K562 (cell line): ENCODE measurements around the gene ZDHHC3. TPM values are rescaled to one million over a fixed set of nuclear protein-coding genes. Genes with fewer than 3 reads are reported as not detected.
A peak's percentile ranks its signal among the peaks of the same experiment; 100 is the strongest.

Source experiments
- ATAC-seq: fragments of 200-7000 bp; cut with Tn5 transposase; 3 replicates; pipeline ENCODE4 v1.9.1; 2020; ENCODE audit warnings: moderate library complexity
- BruUV-seq: library from RNA; stranded (reverse); fragments of 400-500 nt; replicated peaks from 2 replicates; lab custom pipeline; 2021; lab: Mats Ljungman, UMichigan
- CTCF ChIA-PET: fragments of 300-600 bp; formaldehyde crosslinking; extraction: SDS; loops from one replicate; lab custom pipeline; 2021; ENCODE audit warnings: low intra/inter-chr PET ratio; lab: Yijun Ruan, JAX
- POLR2A ChIA-PET: fragments of 300-600, 350-650 bp; sonication (Branson Sonifier 250); formaldehyde crosslinking; extraction: SDS; loops from one replicate; lab custom pipeline; 2021; ENCODE audit warnings: antibody characterized with exemption, inconsistent platforms; lab: Yijun Ruan, JAX
- DNase-seq, 4 experiments: peaks; one replicate each; pipeline versions ENCODE4 v3.0.0 to v3.0.0-alpha.2; 2011 to 2018; ENCODE audit warnings: low spot score in 3 of 4, mixed read lengths in 3 of 4; ENCODE audit errors: extremely low read depth in 1 of 4
- FAIRE-seq: peaks from 2 replicates; lab custom pipeline; 2011; peaks lifted over from hg19 to GRCh38; lab: Jason Lieb, UNC
- H2AFZ ChIP-seq: 2 replicates; pipeline ENCODE4 v1.6.0; 2011; ENCODE audit warnings: low read depth, low read length, control low read depth, inconsistent platforms
- H3K27ac ChIP-seq: fragments of 200-600 bp; 3 replicates; pipeline ENCODE4 v1.8.0; 2011; ENCODE audit warnings: low read depth, mild to moderate bottlenecking, control low read depth, inconsistent platforms, low read length, moderate library complexity, mixed read lengths; ENCODE audit errors: extremely low read depth
- H3K27me3 ChIP-seq, 2 experiments: fragments of 300-600 bp in 1 of 2; 2 replicates in 1 of 2; 3 replicates in 1 of 2; pipeline versions ENCODE4 v1.6.0 to v1.8.0; 2011; ENCODE audit warnings: inconsistent platforms in 2 of 2, low read length in 2 of 2, mild to moderate bottlenecking in 1 of 2, mixed read lengths in 1 of 2, moderate library complexity in 1 of 2; ENCODE audit not compliant: control insufficient read depth in 2 of 2, insufficient read depth in 2 of 2
- H3K36me3 ChIP-seq: fragments of 300-600 bp; 3 replicates; pipeline ENCODE4 v1.8.0; 2011; ENCODE audit warnings: mild to moderate bottlenecking, low read length, inconsistent platforms; ENCODE audit not compliant: control insufficient read depth, insufficient read depth
- H3K4me1 ChIP-seq, 2 experiments: fragments of 200-600 bp in 1 of 2; replicated peaks in 1 of 2; 2 replicates in 1 of 2; 3 replicates in 1 of 2; pipeline versions ENCODE4 v1.5.1 to v1.8.0; 2011; ENCODE audit warnings: inconsistent platforms in 2 of 2, low read length in 2 of 2, mild to moderate bottlenecking in 1 of 2, mixed read lengths in 1 of 2, moderate library complexity in 1 of 2; ENCODE audit not compliant: control insufficient read depth in 2 of 2, insufficient read depth in 2 of 2
- H3K4me2 ChIP-seq: 2 replicates; pipeline ENCODE4 v1.6.1; 2011; ENCODE audit warnings: low read length, control low read depth, inconsistent platforms, mixed read lengths; ENCODE audit not compliant: insufficient read depth
- H3K4me3 ChIP-seq: fragments of 200-600 bp; sonication (generic), shearing (Covaris generic); 2 replicates; pipeline ENCODE4 v1.5.1; 2016; ENCODE audit warnings: control low read depth, inconsistent platforms
- H3K79me2 ChIP-seq: fragments of 200-600 bp; 3 replicates; pipeline ENCODE4 v1.8.0; 2011; ENCODE audit warnings: low read length, inconsistent platforms; ENCODE audit not compliant: control insufficient read depth, insufficient read depth
- H3K9ac ChIP-seq, 2 experiments: 2 replicates each; pipeline versions ENCODE4 v1.6.0 to v1.6.1; 2011; ENCODE audit warnings: low read depth in 2 of 2, low read length in 2 of 2, control low read depth in 1 of 2, inconsistent platforms in 1 of 2, mild to moderate bottlenecking in 1 of 2, mixed read lengths in 1 of 2; ENCODE audit not compliant: insufficient read depth in 1 of 2
- H3K9me1 ChIP-seq: one replicate; pipeline ENCODE4 v1.6.0; 2011; ENCODE audit warnings: inconsistent platforms, mild to moderate bottlenecking, low read length, moderate library complexity; ENCODE audit not compliant: control insufficient read depth, insufficient read depth
- H3K9me3 ChIP-seq: replicated peaks from 2 replicates; pipeline ENCODE4 v1.5.1; 2011; ENCODE audit warnings: low read depth, low read length, inconsistent platforms; ENCODE audit not compliant: control insufficient read depth, insufficient read depth
- H4K20me1 ChIP-seq: replicated peaks from 2 replicates; pipeline ENCODE4 v1.6.1; 2011; ENCODE audit warnings: low read length, inconsistent platforms, mixed read lengths; ENCODE audit not compliant: control insufficient read depth, insufficient read depth
- ATF7 ChIP-seq: fragments of 450-650 bp; IDR thresholded peaks from 2 replicates; pipeline ENCODE4 v1.7.1; 2014; ENCODE audit warnings: mild to moderate bottlenecking, moderate library complexity
- CBFA2T3 ChIP-seq: fragments of 450-650 bp; IDR thresholded peaks from 2 replicates; pipeline ENCODE4 v1.6.1; 2017
- CBX5 ChIP-seq: IDR thresholded peaks from 2 replicates; pipeline ENCODE4 v1.6.1; 2014; ENCODE audit warnings: low read depth, borderline replicate concordance
- EP300 ChIP-seq: IDR thresholded peaks from 2 replicates; pipeline ENCODE4 v1.6.1; 2012; ENCODE audit warnings: low read length, improper control_type of control experiment
- FUS ChIP-seq: fragments of 200-400 bp; formaldehyde crosslinking; optimal IDR thresholded peaks from 2 replicates; pipeline ENCODE3; 2017; ENCODE audit warnings: low read depth, low read length
- HDAC3 ChIP-seq: fragments of 450-650 bp; IDR thresholded peaks from 2 replicates; pipeline ENCODE4 v1.6.1; 2018; ENCODE audit warnings: borderline replicate concordance, mild to moderate bottlenecking, moderate library complexity; ENCODE audit not compliant: partially characterized antibody
- NCOR1 ChIP-seq: fragments of 450-650 bp; IDR thresholded peaks from 2 replicates; pipeline ENCODE4 v1.6.1; 2016; ENCODE audit warnings: mild to moderate bottlenecking, moderate library complexity
- RFX1 ChIP-seq: fragments of 450-650 bp; IDR thresholded peaks from 2 replicates; pipeline ENCODE4 v1.6.1; 2016; ENCODE audit warnings: mild to moderate bottlenecking, moderate library complexity
- SP1 ChIP-seq: sonication (generic); formaldehyde crosslinking; IDR thresholded peaks from 2 replicates; pipeline ENCODE4 v1.8.1; 2022; ENCODE audit warnings: mild to moderate bottlenecking, missing genetic modification reagents
- SUPT5H ChIP-seq: fragments of 450-650 bp; IDR thresholded peaks from 2 replicates; pipeline ENCODE4 v1.6.1; 2016
- ZEB2 ChIP-seq: fragments of 450-650 bp; IDR thresholded peaks from 2 replicates; pipeline ENCODE4 v1.6.1; 2016
- ZFP1 ChIP-seq: fragments of 450-650 bp; formaldehyde crosslinking; IDR thresholded peaks from 2 replicates; pipeline ENCODE4 v1.4.0; 2020; ENCODE audit warnings: mild to moderate bottlenecking, mixed read lengths
- ZNF175 ChIP-seq: fragments of 200-800 bp; sonication (Bioruptor generic); IDR thresholded peaks from 2 replicates; pipeline ENCODE4 v1.6.1; 2016; ENCODE audit warnings: low read depth, mild to moderate bottlenecking, missing genetic modification characterization, missing compliant biosample characterization
- ZNF561 ChIP-seq: fragments of 450-650 bp; formaldehyde crosslinking; conservative IDR thresholded peaks from 2 replicates; pipeline ENCODE4 v1.4.0; 2020; ENCODE audit warnings: mild to moderate bottlenecking, moderate library complexity
- ZNF699 ChIP-seq: fragments of 250-450 bp; sonication (Bioruptor Pico); IDR thresholded peaks from 2 replicates; pipeline ENCODE4 v1.8.0; 2021; ENCODE audit warnings: mild to moderate bottlenecking, moderate library complexity; ENCODE audit not compliant: insufficient replicate concordance
- WGBS: fragments of 100-300 bp; shearing (Covaris generic); methylation state at CpG from one replicate; pipeline ENCODE4 v1.1.6; 2016; ENCODE audit warnings: low coverage, mixed read lengths; ENCODE audit not compliant: insufficient coverage; ENCODE audit errors: missing lambda C conversion rate; 5-methylcytosine and 5-hydroxymethylcytosine counted together
- in situ Hi-C: fragments of 300-500 bp; cut with MboI; formaldehyde crosslinking; loops from 4 replicates; pipeline ENCODE4 v1.15.0; 2018; ENCODE audit warnings: inconsistent platforms, mixed read lengths
- intact Hi-C: fragments of 100-400 bp; cut with micrococcal nuclease; formaldehyde crosslinking; loops from 2 replicates; pipeline ENCODE4 v1.14.2; 2022
- polyA plus RNA-seq, 8 experiments: library from polyadenylated mRNA; depleted of rRNA in 4 of 8; stranded (reverse) in 5 of 8; unstranded in 3 of 8; fragments of >200 nt; fragmentation: Nextera tagmentation in 2 of 8; fragmentation: Illumina TruSeq in 1 of 8; extraction: Ambion mirVana in 2 of 8; extraction: Trizol in 1 of 8; gene quantifications; 2 replicates each; pipeline versions ENCODE4 v1.2.1 to v1.2.3, GENCODE V29; 2011 to 2014; ENCODE audit warnings: inconsistent platforms in 1 of 8, missing spikeins in 1 of 8
- total RNA-seq, 7 experiments: library from RNA; depleted of rRNA in 6 of 7; stranded (reverse); fragments of >200 nt in 6 of 7; fragmentation: Illumina TruSeq in 2 of 7; extraction: Trizol in 2 of 7; gene quantifications; 2 replicates each; pipeline versions ENCODE4 v1.2.1 to v1.2.3, GENCODE V29; 2011 to 2021; ENCODE audit warnings: low replicate concordance in 1 of 7
- TF ChIP-seq, protein P1 (sequence below): fragments of 150-350 bp; conservative IDR thresholded peaks from 2 replicates; pipeline ENCODE4 v1.6.1; 2014; ENCODE audit warnings: low read length
- TF ChIP-seq, protein P2 (sequence below): sonication (generic); formaldehyde crosslinking; IDR thresholded peaks from 2 replicates; pipeline ENCODE4 v1.8.0; 2022; ENCODE audit warnings: mild to moderate bottlenecking, missing genetic modification reagents, borderline replicate concordance
- TF ChIP-seq, protein P3 (sequence below): IDR thresholded peaks from 2 replicates; pipeline ENCODE4 v1.6.1; 2014; ENCODE audit warnings: antibody characterized with exemption
- TF ChIP-seq, protein P4 (sequence below): fragments of 250-450 bp; sonication (Bioruptor Pico); IDR thresholded peaks from 2 replicates; pipeline ENCODE4 v1.8.0; 2022; ENCODE audit warnings: moderate library complexity, mild to moderate bottlenecking, inconsistent platforms

ZDHHC3 gene
- total and polyA plus RNA-seq, 9 of the 15 experiments (the other 6 are each of a cell fraction or from before 2014, with no cell fraction given), result 10.3 to 120 (median 67.2) TPM

DNA sequence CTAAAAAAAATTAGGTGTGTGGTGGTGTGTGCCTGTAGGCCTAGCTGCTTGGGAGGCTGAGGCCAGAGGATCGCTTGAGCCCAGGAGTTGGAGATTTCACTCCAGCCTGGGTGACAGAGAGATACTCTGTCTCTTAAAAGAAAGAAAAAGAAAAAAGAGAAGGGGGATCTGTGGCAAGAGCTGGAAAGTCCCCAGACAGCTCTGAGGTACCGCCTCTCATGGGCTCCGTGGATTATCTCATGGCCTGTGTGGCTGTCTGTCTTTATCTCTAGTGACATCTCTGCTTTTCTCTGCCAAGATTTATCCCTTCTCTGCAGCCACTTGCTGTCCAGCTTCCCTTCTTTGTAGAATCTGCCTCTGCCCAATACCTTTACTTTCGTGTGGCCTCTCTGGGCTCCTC is 5.8 kb upstream of the ZDHHC3 start:
- Histone ChIP-seq H3K4me3 (no peak overlapping the region), H3K4me1 (peaks cover 17 to 44% of the 10 kb centered on the region in 2 experiments), H2AFZ (no peak overlapping the region), H3K79me2 (peaks cover 94% of the 10 kb centered on the region), H3K36me3 (peaks cover 78% of the 10 kb centered on the region), H3K27me3 (no peaks in the 10 kb centered on the region), H3K9me1 (no peaks in the 10 kb centered on the region), H3K9me3 (0 out of 2 replicates have a peak, but pooled peaks cover 2% of the 10 kb centered on the region), H3K9ac (peak overlapping the region in 1 of 2 experiments; percentile 33; a peak in 1 of 4 replicates), H4K20me1 (peaks cover 35% of the 10 kb centered on the region), H3K27ac (no peak overlapping the region), H3K4me2 (no peak overlapping the region)
- in situ Hi-C loops, result no loop called here
- ChIA-PET POLR2A (interaction anchor here (1.0 to 2.1 kb wide), 5 partner anchors 8 to 73 kb away, joined by 3 to 5 read pairs (median 4); no protein-coding TSS in a partner anchor), CTCF (no interaction called here)
- FAIRE-seq, result no peak
- intact Hi-C loops, result no loop called here
- peak; percentile 6; the same call in 1 of the 3 replicates for ATAC-seq
- BruUV-seq, result no TSS peak
- DNase-seq, result peak in 1 of 4 experiments; percentile 28
- 10% methylated on average over 3 of the region's 4 CpGs for WGBS
- TF ChIP-seq EP300, result no peak
- TF ChIP-seq HDAC3, result no peak
- no peak for TF ChIP-seq SP1 (CRISPR knock-in tag)
- TF ChIP-seq, protein P1, sequence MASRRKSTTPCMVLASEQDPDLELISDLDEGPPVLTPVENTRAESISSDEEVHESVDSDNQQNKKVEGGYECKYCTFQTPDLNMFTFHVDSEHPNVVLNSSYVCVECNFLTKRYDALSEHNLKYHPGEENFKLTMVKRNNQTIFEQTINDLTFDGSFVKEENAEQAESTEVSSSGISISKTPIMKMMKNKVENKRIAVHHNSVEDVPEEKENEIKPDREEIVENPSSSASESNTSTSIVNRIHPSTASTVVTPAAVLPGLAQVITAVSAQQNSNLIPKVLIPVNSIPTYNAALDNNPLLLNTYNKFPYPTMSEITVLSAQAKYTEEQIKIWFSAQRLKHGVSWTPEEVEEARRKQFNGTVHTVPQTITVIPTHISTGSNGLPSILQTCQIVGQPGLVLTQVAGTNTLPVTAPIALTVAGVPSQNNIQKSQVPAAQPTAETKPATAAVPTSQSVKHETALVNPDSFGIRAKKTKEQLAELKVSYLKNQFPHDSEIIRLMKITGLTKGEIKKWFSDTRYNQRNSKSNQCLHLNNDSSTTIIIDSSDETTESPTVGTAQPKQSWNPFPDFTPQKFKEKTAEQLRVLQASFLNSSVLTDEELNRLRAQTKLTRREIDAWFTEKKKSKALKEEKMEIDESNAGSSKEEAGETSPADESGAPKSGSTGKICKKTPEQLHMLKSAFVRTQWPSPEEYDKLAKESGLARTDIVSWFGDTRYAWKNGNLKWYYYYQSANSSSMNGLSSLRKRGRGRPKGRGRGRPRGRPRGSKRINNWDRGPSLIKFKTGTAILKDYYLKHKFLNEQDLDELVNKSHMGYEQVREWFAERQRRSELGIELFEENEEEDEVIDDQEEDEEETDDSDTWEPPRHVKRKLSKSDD, result no peak
- no peak for TF ChIP-seq ZNF175 (CRISPR knock-in tag)
- TF ChIP-seq, protein P2, sequence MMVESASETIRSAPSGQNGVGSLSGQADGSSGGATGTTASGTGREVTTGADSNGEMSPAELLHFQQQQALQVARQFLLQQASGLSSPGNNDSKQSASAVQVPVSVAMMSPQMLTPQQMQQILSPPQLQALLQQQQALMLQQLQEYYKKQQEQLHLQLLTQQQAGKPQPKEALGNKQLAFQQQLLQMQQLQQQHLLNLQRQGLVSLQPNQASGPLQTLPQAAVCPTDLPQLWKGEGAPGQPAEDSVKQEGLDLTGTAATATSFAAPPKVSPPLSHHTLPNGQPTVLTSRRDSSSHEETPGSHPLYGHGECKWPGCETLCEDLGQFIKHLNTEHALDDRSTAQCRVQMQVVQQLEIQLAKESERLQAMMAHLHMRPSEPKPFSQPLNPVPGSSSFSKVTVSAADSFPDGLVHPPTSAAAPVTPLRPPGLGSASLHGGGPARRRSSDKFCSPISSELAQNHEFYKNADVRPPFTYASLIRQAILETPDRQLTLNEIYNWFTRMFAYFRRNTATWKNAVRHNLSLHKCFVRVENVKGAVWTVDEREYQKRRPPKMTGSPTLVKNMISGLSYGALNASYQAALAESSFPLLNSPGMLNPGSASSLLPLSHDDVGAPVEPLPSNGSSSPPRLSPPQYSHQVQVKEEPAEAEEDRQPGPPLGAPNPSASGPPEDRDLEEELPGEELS (CRISPR knock-in tag), result no peak
- TF ChIP-seq ZNF561 (CRISPR knock-in tag), result no peak
- no peak for TF ChIP-seq FUS
- TF ChIP-seq ZNF699 (CRISPR knock-in tag), result no peak
- peak; percentile 26; the same call in 1 of the 2 replicates for TF ChIP-seq CBFA2T3
- no peak for TF ChIP-seq RFX1
- TF ChIP-seq, protein P3, sequence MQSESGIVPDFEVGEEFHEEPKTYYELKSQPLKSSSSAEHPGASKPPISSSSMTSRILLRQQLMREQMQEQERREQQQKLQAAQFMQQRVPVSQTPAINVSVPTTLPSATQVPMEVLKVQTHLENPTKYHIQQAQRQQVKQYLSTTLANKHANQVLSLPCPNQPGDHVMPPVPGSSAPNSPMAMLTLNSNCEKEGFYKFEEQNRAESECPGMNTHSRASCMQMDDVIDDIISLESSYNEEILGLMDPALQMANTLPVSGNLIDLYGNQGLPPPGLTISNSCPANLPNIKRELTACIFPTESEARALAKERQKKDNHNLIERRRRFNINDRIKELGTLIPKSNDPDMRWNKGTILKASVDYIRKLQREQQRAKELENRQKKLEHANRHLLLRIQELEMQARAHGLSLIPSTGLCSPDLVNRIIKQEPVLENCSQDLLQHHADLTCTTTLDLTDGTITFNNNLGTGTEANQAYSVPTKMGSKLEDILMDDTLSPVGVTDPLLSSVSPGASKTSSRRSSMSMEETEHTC, result no peak
- TF ChIP-seq ATF7, result 0 out of 2 replicates have a peak, but pooled peaks have one; percentile 14
- TF ChIP-seq CBX5, result no peak
- TF ChIP-seq ZFP1 (CRISPR knock-in tag), result no peak
- TF ChIP-seq, protein P4, sequence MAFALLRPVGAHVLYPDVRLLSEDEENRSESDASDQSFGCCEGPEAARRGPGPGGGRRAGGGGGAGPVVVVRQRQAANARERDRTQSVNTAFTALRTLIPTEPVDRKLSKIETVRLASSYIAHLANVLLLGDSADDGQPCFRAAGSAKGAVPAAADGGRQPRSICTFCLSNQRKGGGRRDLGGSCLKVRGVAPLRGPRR (CRISPR knock-in tag), result no peak
- TF ChIP-seq NCOR1, result no peak
- TF ChIP-seq ZEB2, result no peak
- no peak for TF ChIP-seq SUPT5H
